PC-3 (cell line): Measurements from ENCODE around the gene GRIN2C. TPM values are rescaled to one million over a fixed set of nuclear protein-coding genes. Genes with fewer than 3 reads are reported as not detected.

Experiments used
- ATAC-seq: fragments of 200-7000 bp; cut with Tn5 transposase; 2 replicates; pipeline ENCODE4 v1.9.1; 2020; ENCODE audit warnings: mild to moderate bottlenecking, moderate library complexity
- BruUV-seq: library from RNA; stranded (reverse); fragments of 400-500 nt; replicated peaks from 2 replicates; lab custom pipeline; 2021; lab: Mats Ljungman, UMichigan
- CTCF ChIA-PET: fragments of 300-600 bp; sonication (Branson Sonifier 250); formaldehyde crosslinking; loops from one replicate; lab custom pipeline; 2022; ENCODE audit warnings: antibody characterized with exemption; lab: Charles Lee
- POLR2A ChIA-PET: fragments of 300-600 bp; sonication (Branson Sonifier 250); formaldehyde crosslinking; loops from one replicate; lab custom pipeline; 2022; ENCODE audit warnings: antibody characterized with exemption; ENCODE audit not compliant: unreplicated experiment; lab: Charles Lee
- DNase-seq: peaks from one replicate; pipeline ENCODE4 v3.0.0-alpha.2; 2015
- H2AFZ ChIP-seq: fragments of 300-600 bp; sonication (generic); 2 replicates; pipeline ENCODE4 v1.6.0; 2016; ENCODE audit warnings: antibody characterized with exemption, low read length
- H3F3A ChIP-seq: fragments of 300-600 bp; sonication (generic); one replicate; pipeline ENCODE4 v1.6.0; 2017; ENCODE audit warnings: antibody characterized with exemption, low read length, control low read depth, mild to moderate bottlenecking; ENCODE audit not compliant: unreplicated experiment
- H3K27ac ChIP-seq: fragments of 300-600 bp; sonication (generic); 2 replicates; pipeline ENCODE4 v1.5.1; 2016; ENCODE audit warnings: mild to moderate bottlenecking, low read length
- H3K27me3 ChIP-seq: fragments of 300-600 bp; sonication (generic); 2 replicates; pipeline ENCODE4 v1.6.1; 2016; ENCODE audit warnings: low read length, mixed read lengths
- H3K36me3 ChIP-seq: fragments of 300-600 bp; sonication (generic); 2 replicates; pipeline ENCODE4 v1.6.1; 2016; ENCODE audit warnings: low read depth, mixed run types, low read length, mixed read lengths
- H3K4me1 ChIP-seq: fragments of 300-600 bp; sonication (generic); 2 replicates; pipeline ENCODE4 v1.5.1; 2016; ENCODE audit warnings: low read length; ENCODE audit not compliant: insufficient read depth
- H3K4me2 ChIP-seq: fragments of 300-600 bp; sonication (generic); 2 replicates; pipeline ENCODE4 v1.6.0; 2016; ENCODE audit warnings: low read length
- H3K4me3 ChIP-seq: fragments of 300-600 bp; sonication (generic); 2 replicates; pipeline ENCODE4 v1.5.1; 2016; ENCODE audit warnings: mild to moderate bottlenecking, low read length, mixed read lengths
- H3K79me2 ChIP-seq: fragments of 300-600 bp; sonication (generic); 2 replicates; pipeline ENCODE4 v1.6.1; 2017; ENCODE audit warnings: low read length, mixed read lengths
- H3K9ac ChIP-seq: fragments of 300-600 bp; sonication (generic); 2 replicates; pipeline ENCODE4 v1.6.0; 2016; ENCODE audit warnings: mild to moderate bottlenecking, low read length
- H3K9me2 ChIP-seq: fragments of 300-600 bp; sonication (generic); replicated peaks from 2 replicates; pipeline ENCODE4 v1.6.1; 2016; ENCODE audit warnings: mixed run types, low read length, mixed read lengths
- H3K9me3 ChIP-seq: fragments of 300-600 bp; sonication (generic); 2 replicates; pipeline ENCODE4 v1.6.1; 2016; ENCODE audit warnings: low read length, mixed read lengths
- H4K20me1 ChIP-seq: fragments of 300-600 bp; sonication (generic); 2 replicates; pipeline ENCODE4 v1.6.1; 2016; ENCODE audit warnings: low read length, mixed read lengths
- EZH2 ChIP-seq: fragments of 300-600 bp; sonication (generic); IDR thresholded peaks from one replicate; pipeline ENCODE4 v1.6.1; 2017; ENCODE audit warnings: antibody characterized with exemption, mild to moderate bottlenecking, low read length; ENCODE audit not compliant: unreplicated experiment
- EZH2phosphoT487 ChIP-seq: fragments of 300-600 bp; sonication (generic); IDR thresholded peaks from 2 replicates; pipeline ENCODE4 v1.6.1; 2018; ENCODE audit warnings: mild to moderate bottlenecking, antibody characterized with exemption, low read length, borderline replicate concordance
- intact Hi-C: fragments of 100-400 bp; cut with micrococcal nuclease; formaldehyde crosslinking; loops from 2 replicates; pipeline ENCODE4 v1.9.0; 2023
- total RNA-seq: library from RNA; depleted of rRNA; stranded (reverse); fragments of >200 nt; gene quantifications from 2 replicates; pipeline ENCODE4 v1.2.3, GENCODE V29; 2014
- TF ChIP-seq, protein P1 (sequence below): fragments of 300-600 bp; sonication (generic); conservative IDR thresholded peaks from 2 replicates; pipeline ENCODE4 v1.5.1; 2017; ENCODE audit warnings: antibody characterized with exemption, low read depth, mild to moderate bottlenecking, low read length

GRIN2C gene
- total RNA-seq, 1 experiment from 2014 or later, result 0.04 TPM

DNA sequence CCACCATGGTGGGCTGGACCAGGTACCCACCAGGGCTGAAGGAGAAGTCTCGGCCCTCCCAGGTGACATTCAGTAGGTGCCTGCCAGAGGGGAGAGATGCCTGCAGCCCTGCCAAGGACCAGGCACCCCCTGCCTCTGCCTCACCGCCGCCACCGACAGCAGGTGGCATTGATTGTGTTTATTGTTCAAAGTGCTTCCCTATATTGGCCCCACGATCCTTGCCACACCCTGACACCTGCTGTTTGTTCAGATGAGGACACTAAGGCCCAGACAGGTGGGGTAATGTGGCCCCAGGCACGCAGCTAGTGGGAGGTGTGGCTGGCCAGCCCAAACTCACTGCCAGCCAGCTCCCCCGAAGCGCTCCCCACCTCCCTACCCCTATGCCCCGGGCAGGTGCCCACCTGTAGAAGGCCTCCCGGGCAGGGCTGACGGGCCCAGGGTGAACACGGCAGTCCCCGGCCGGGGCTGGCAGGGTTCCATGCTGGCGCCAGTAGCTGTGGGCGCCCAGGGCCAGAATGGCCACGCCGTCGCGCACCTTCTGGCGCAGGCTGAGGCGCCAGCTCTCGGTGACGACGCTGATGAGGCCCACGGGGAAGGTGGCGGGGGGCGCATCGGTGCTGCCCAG lies 8.0 kb downstream of the GRIN2C start:
- Histone ChIP-seq H3K79me2 (no peaks in the 10 kb centered on the region), H4K20me1 (no peaks in the 10 kb centered on the region), H3K9me3 (no peaks in the 10 kb centered on the region), H3F3A (no peaks in the 10 kb centered on the region), H2AFZ (no peak overlapping the region), H3K4me1 (no peaks in the 10 kb centered on the region), H3K9ac (no peak overlapping the region), H3K27me3 (peaks cover 46% of the 10 kb centered on the region), H3K27ac (no peak overlapping the region), H3K9me2 (no peaks in the 10 kb centered on the region), H3K36me3 (no peaks in the 10 kb centered on the region), H3K4me3 (no peak overlapping the region), H3K4me2 (no peak overlapping the region)
- ChIA-PET POLR2A (no interaction called here), CTCF (interaction anchor here (1.7 kb wide), 1 partner anchor 9 kb away, joined by 4 read pairs; no protein-coding TSS in a partner anchor)
- ATAC-seq, result no peak
- BruUV-seq, result no TSS peak
- intact Hi-C loops, result no loop called here
- DNase-seq, result no peak
- no peak for TF ChIP-seq EZH2phosphoT487
- TF ChIP-seq EZH2, result no peak
- TF ChIP-seq, protein P1, sequence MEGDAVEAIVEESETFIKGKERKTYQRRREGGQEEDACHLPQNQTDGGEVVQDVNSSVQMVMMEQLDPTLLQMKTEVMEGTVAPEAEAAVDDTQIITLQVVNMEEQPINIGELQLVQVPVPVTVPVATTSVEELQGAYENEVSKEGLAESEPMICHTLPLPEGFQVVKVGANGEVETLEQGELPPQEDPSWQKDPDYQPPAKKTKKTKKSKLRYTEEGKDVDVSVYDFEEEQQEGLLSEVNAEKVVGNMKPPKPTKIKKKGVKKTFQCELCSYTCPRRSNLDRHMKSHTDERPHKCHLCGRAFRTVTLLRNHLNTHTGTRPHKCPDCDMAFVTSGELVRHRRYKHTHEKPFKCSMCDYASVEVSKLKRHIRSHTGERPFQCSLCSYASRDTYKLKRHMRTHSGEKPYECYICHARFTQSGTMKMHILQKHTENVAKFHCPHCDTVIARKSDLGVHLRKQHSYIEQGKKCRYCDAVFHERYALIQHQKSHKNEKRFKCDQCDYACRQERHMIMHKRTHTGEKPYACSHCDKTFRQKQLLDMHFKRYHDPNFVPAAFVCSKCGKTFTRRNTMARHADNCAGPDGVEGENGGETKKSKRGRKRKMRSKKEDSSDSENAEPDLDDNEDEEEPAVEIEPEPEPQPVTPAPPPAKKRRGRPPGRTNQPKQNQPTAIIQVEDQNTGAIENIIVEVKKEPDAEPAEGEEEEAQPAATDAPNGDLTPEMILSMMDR, result no peak

DNA sequence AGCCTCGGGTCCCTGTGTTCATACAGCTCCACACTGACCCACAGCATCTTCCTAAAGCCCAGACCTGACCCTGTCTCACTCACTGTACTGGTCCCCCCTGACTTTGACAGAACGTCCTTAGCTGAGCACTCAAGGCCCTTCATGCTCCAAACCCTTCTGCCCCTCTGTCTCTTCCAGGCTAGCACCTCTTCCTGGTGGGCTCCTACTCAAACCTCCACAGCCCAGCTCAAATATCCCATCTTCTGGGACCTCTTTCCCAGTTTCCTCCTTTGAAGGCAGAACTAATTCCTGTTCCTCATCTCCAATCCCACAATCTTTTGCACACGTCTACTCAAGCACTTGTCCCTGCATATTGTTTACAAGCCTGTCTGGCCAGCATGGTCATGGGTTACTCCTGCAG lies 8.8 kb downstream of the GRIN2C start:
- Histone ChIP-seq H3K27ac (no peak overlapping the region), H3K4me3 (no peak overlapping the region), H3K9me2 (no peaks in the 10 kb centered on the region), H3K4me1 (no peaks in the 10 kb centered on the region), H3F3A (no peaks in the 10 kb centered on the region), H3K9ac (no peak overlapping the region), H2AFZ (no peak overlapping the region), H3K9me3 (no peaks in the 10 kb centered on the region), H3K36me3 (no peaks in the 10 kb centered on the region), H4K20me1 (no peaks in the 10 kb centered on the region), H3K4me2 (no peak overlapping the region), H3K79me2 (no peaks in the 10 kb centered on the region), H3K27me3 (peaks cover 45% of the 10 kb centered on the region)
- intact Hi-C loops, result no loop called here
- BruUV-seq, result no TSS peak
- TF ChIP-seq EZH2phosphoT487 (no peak), EZH2 (no peak)
- TF ChIP-seq, protein P1, result no peak
- no peak for ATAC-seq
- CTCF ChIA-PET, result no interaction called here
- POLR2A ChIA-PET, result no interaction called here
- no peak for DNase-seq

DNA sequence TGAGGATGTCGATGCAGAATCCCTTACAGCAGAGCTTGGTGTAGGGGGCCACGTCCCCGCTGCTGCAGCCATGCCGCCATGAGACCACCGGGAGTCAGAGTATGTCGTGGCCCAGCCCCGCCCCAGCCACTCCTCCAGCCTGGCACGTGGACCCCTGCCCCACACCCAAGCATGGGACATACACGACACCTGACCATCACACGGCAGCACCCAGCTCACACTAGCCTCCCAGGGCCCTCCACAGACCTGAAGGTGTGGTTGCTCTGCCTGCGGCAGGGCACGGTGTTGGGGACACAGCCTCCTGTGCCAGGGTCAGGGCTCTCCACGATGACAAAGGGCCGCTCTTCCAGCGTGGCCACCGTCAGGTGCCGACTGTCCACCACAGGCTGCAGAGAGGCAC lies 9.4 kb downstream of the GRIN2C start:
- H3K36me3 ChIP-seq, result no peaks in the 10 kb centered on the region
- no peaks in the 10 kb centered on the region for H4K20me1 ChIP-seq
- no peak overlapping the region for H3K27ac ChIP-seq
- TF ChIP-seq EZH2, result no peak
- H3K4me2 ChIP-seq, result no peak overlapping the region
- H3K9me2 ChIP-seq, result no peaks in the 10 kb centered on the region
- no peaks in the 10 kb centered on the region for H3F3A ChIP-seq
- BruUV-seq, result no TSS peak
- H3K79me2 ChIP-seq, result no peaks in the 10 kb centered on the region
- intact Hi-C loops, result no loop called here
- ChIA-PET POLR2A (no interaction called here), CTCF (no interaction called here)
- H3K9ac ChIP-seq, result no peak overlapping the region
- ATAC-seq (no peak), DNase-seq (no peak)
- H3K27me3 ChIP-seq, result peaks cover 42% of the 10 kb centered on the region
- H3K4me3 ChIP-seq, result no peak overlapping the region
- H3K9me3 ChIP-seq, result no peaks in the 10 kb centered on the region
- no peak overlapping the region for H2AFZ ChIP-seq
- H3K4me1 ChIP-seq, result no peaks in the 10 kb centered on the region
